H1 (cell line): ENCODE data around the gene SNX32. TPM values are rescaled to one million over a fixed set of nuclear protein-coding genes. Genes with fewer than 3 reads are reported as not detected.

ENCODE experiments used
- CHD2 ChIP-seq: IDR thresholded peaks from 2 replicates; pipeline ENCODE4 v1.6.1; 2012; ENCODE audit warnings: low read length, improper control_type of control experiment
- CTBP2 ChIP-seq: IDR thresholded peaks from 2 replicates; pipeline ENCODE4 v1.7.0; 2011; ENCODE audit warnings: borderline replicate concordance, mild to moderate bottlenecking, moderate library complexity, mixed read lengths, low read length; ENCODE audit not compliant: insufficient read depth, insufficient read length
- EZH2 ChIP-seq: fragments of 200-600 bp; sonication (generic); IDR thresholded peaks from 2 replicates; pipeline ENCODE4 v1.7.1; 2012; ENCODE audit warnings: low read depth, mild to moderate bottlenecking, moderate library complexity, low read length, inconsistent platforms; ENCODE audit not compliant: severe bottlenecking
- POLR2A ChIP-seq, 2 experiments: IDR thresholded peaks; 1 replicate in 1 of 2; 2 replicates in 1 of 2; pipeline ENCODE4 v1.6.1; 2011; ENCODE audit warnings: low read depth in 2 of 2, low read length in 2 of 2, mild to moderate bottlenecking in 2 of 2; ENCODE audit errors: control extremely low read depth in 1 of 2
- RBBP5 ChIP-seq: IDR thresholded peaks from 2 replicates; pipeline ENCODE4 v1.7.1; 2012; ENCODE audit warnings: low read depth, mild to moderate bottlenecking, inconsistent platforms, low read length, moderate library complexity, borderline replicate concordance
- YY1 ChIP-seq: IDR thresholded peaks from 2 replicates; pipeline ENCODE4 v1.6.1; 2011; ENCODE audit warnings: low read depth, mild to moderate bottlenecking, low read length
- ZNF274 ChIP-seq: IDR thresholded peaks from 2 replicates; pipeline ENCODE4 v1.7.0; 2012; ENCODE audit warnings: low read length, borderline replicate concordance; ENCODE audit errors: extremely low read depth
- polyA plus RNA-seq, 7 experiments: library from polyadenylated mRNA; depleted of rRNA in 3 of 7; stranded (reverse) in 5 of 7; unstranded in 2 of 7; fragments of >200 nt in 5 of 7; fragments of 200-250 nt in 2 of 7; gene quantifications; 1 replicate in 5 of 7; 2 replicates in 1 of 7; 4 replicates in 1 of 7; pipeline versions ENCODE4 v1.2.1 to v1.2.3, GENCODE V29; 2011 to 2013; ENCODE audit warnings: missing spikeins in 2 of 7, mixed read lengths in 2 of 7
- total RNA-seq: library from RNA; stranded (reverse); fragmentation: NEBNext Ultra II Directional; extraction: Animal tissue kit (Norgen Biotek cat#: 25700); gene quantifications from 2 replicates; pipeline ENCODE4 v1.2.1, GENCODE V29; 2021

The SNX32 gene
- total and polyA plus RNA-seq, 2 of the 8 experiments (the other 6 are each of a cell fraction or from before 2014, with no cell fraction given) = 0.76 to 2.2 TPM

DNA sequence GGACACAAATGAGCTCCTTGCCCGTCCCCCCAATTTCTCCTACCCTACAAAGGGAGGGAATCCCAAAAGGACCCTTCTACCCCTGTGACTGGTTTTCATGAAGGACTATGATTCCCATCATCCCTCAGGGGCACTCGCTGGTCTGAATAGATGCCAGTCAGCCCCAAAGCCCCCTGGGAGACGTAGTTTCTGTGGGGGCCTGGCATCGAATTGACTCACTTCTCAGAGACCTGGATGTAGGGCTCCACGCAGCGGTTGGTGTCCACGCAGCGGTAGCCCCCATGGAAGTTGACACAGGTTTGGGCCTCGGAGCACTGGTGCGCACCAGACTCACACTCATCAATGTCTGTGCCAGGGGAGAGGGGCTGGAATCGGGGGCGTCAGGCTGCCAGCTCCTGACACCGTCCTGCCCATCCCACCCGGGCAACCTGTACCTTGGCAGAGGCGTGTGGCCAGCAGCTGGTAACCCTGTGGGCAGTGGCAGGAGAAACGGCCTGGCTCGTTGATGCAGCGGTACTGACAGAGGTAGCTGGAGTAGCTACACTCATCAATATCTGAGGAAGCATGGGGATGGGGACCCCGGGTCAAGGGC is 34.4 kb downstream of the SNX32 start (continued):
- TF ChIP-seq CTBP2 = no peak
- TF ChIP-seq EZH2 = no peak
- peak; percentile 8; the same call in 1 of the 2 replicates for TF ChIP-seq YY1
- no peak for TF ChIP-seq RBBP5
- TF ChIP-seq ZNF274 = no peak
- peak in 1 of 2 experiments; percentile 59; a peak in 2 of 3 replicates for TF ChIP-seq POLR2A (IDR thresholded peaks at IDR 0.05; ENCODE audit: control extremely low read depth in 1 of 2, low read depth in 2 of 2, low read length in 2 of 2)
- TF ChIP-seq CHD2 = 0 out of 2 replicates have a peak, but pooled peaks have one; percentile 12
- TF ChIP-seq, all 59 proteins: peak for 8
